Measurements from ENCODE around the gene MRPS21.

Gene MRPS21

DNA sequence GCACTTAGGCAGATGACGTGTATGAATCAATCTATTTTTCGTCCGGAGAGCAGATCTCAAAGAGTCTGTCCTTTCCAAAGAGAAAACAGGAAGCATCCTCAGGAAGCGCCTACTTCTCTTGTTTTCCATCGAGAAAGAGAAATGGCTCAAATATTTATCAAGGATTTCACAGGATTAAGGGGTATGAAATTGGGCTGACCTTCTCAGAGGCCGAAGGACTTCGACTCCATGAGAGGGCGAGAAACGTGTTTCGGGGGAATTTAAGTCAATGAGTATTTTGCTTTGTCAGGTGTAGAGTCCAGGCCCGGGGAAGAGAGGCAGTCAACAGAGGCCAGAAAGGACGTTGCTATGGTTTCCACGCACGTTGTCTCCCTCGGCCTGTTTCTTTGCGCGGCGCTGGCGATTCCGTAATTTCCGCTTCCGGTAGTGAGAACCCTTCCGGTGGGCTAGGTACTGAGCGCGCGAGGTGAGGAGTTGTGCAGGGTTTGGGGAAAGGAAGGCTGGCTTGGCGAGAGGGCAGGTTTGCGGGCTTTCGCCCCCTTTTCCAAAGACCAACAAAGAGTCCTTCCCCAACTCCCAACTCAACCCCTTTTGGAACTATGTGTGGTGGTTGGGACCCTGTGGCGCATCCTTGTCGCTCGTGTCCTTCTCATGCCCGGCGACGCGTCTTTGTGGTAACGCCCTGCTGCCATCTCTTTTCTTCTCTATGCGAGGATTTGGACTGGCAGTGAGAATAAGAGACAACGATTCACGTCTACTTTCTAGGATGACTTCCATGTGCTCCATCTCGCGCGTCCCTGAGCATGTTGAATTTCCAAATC lies at the start of gene MRPS21:
MRPS21 (plus strand) TSS at position 429 of the 821 bp plus-strand sequence. CDS start 506 bp downstream, outside the sequence.
- DNase-seq (ENCODE audit: low spot score): peak; percentile 87
- TF ChIP-seq, protein P1, sequence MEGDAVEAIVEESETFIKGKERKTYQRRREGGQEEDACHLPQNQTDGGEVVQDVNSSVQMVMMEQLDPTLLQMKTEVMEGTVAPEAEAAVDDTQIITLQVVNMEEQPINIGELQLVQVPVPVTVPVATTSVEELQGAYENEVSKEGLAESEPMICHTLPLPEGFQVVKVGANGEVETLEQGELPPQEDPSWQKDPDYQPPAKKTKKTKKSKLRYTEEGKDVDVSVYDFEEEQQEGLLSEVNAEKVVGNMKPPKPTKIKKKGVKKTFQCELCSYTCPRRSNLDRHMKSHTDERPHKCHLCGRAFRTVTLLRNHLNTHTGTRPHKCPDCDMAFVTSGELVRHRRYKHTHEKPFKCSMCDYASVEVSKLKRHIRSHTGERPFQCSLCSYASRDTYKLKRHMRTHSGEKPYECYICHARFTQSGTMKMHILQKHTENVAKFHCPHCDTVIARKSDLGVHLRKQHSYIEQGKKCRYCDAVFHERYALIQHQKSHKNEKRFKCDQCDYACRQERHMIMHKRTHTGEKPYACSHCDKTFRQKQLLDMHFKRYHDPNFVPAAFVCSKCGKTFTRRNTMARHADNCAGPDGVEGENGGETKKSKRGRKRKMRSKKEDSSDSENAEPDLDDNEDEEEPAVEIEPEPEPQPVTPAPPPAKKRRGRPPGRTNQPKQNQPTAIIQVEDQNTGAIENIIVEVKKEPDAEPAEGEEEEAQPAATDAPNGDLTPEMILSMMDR (IDR thresholded peaks at IDR 0.05; ENCODE audit: extremely low read depth, missing control alignments): no peak

DNA sequence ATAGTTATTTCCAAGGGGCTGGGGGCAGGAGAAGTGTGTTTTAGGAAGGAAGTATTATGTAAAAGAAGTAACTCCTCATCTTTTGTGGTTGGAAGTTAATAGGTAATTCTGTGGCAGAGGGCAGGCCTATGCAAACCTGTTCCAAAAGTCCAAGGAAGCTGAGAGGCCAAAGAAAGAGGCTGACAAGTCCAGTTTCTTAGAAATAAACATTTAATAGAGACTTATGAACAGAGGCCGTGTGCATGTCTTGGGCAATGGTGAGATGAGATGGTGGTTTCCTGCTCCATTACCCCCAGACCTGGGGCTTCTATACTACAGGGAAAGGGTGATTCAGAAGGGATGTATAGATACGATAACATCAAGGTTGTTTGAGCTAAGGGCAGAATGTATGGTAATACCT lies 43.7 kb upstream of the MRPS21 start:
- no peak for DNase-seq (ENCODE audit: low spot score)
- TF ChIP-seq, protein P1 (IDR thresholded peaks at IDR 0.05; ENCODE audit: extremely low read depth, missing control alignments): no peak

DNA sequence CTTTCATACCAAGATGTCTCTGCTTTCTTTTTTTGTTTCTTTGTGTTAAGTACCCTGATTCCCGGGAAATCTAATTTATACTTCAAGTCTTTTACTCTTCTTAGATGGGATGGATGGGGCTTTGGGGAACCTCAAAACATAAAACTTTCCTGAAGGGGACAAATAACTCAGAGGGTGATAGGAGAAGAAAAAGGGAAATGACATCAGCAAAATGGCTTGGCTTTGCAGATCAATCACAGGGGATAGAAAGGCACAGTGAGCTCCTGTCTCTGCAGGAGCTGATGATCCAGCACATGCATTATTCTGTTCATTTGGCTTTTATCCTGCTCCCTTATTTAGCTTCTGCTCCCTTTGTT lies 37.5 kb upstream of the MRPS21 start:
- no peak for DNase-seq (ENCODE audit: low spot score)
- TF ChIP-seq, protein P1 (IDR thresholded peaks at IDR 0.05; ENCODE audit: extremely low read depth, missing control alignments): no peak

DNA sequence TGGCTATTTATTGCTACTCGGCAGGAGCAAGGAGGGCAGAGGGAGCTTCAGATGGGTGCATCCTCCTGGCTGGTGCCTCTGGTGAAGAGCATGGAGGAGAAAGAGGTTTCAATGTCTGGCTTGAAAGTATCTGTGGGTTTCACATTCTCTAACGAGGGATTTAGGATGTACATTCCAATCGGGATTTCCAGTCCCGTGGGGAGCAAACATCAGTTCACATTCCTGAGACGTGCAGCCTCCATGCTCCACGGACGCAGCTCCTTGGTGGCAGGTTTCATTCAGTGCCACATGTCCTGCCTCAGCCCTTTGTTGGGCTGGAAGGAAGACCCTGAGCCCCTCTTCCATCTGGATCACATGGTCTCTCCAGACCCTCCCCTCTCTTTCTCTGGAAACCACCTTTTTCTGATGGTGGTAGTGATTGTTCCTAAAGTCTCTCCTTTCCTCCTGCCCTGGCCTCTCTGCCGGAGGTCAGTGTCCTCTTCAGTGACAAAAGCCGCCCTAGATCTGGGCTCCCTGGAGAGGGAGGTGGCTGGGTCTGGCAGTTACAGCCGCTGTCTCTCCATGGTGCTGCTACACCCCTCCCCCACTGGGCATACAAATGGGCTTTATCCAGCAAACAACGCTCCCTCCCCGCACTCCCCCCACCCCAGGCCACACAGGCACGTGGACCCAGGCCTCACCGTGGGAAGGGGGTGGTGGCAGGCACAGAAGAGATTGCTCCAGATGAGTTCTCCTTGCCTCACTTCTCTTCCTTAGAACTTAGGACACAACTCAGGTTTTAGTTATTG lies 36.9 kb upstream of the MRPS21 start:
- DNase-seq (ENCODE audit: low spot score): no peak

DNA sequence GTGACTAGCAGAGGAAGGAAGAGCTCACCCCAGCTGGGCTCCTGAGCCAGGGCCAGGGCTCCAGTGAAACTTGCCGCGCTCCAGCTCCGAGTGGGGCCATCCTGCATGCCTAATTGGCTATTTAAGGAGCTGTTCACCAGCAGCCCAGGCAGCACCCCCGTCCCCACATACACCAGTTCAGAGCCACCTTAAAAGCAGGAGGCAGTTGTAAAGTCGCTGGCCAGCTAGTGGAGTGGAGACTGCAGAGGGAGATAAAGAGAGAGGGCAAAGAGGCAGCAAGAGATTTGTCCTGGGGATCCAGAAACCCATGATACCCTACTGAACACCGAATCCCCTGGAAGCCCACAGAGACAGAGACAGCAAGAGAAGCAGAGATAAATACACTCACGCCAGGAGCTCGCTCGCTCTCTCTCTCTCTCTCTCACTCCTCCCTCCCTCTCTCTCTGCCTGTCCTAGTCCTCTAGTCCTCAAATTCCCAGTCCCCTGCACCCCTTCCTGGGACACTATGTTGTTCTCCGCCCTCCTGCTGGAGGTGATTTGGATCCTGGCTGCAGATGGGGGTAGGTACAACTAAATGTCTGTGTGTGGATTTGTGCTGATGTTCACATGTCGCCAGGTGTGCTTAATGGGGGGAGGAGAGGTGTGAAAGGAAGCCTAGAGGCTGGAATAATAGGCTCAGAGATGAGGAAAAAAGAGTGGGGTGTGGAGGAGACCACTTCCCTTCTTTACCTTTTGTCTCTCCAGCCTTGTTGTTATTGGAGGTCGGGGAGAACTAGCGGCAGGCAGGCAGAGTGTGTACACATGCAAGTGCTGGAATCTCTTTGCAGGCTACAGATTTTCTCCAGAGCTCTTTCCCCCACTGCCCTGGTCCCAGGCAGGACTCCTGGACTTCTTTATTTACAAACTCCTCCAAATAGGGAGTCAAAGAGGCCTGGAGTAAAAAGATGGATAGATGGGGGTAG lies 35.8 kb upstream of the MRPS21 start, which contains the start of gene CA14:
CA14 (plus strand) TSS at position 151 of the 962 bp plus-strand sequence; CDS start at position 506, 355 bp downstream.
- no peak for DNase-seq (ENCODE audit: low spot score)
- TF ChIP-seq, protein P1 (IDR thresholded peaks at IDR 0.05; ENCODE audit: extremely low read depth, missing control alignments): no peak

More for the DNA sequence above, 36.9 kb upstream of the MRPS21 start:
- TF ChIP-seq, protein P1 (IDR thresholded peaks at IDR 0.05; ENCODE audit: extremely low read depth, missing control alignments): no peak

DNA sequence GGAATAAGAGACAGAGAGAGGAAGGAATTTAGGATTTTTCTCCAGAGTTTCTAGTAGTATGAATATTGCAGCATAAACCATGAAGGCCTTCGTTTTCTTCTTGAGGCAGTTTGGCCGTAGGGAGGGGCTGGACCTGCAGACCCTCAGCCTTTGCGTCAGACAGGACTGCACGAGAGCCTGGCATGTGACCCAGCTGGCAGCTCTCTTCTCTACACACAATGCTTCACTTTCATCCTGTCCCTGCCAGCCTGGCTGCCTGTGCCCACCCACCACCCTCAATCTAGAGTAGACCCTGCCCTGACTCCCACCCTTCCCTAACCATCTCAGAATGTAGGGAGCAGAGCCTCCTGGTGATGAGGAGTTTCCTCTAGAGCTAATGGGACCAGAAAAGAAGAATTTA lies 34.4 kb upstream of the MRPS21 start:
- TF ChIP-seq, protein P1 (IDR thresholded peaks at IDR 0.05; ENCODE audit: extremely low read depth, missing control alignments): no peak

More for the DNA sequence above, 34.4 kb upstream of the MRPS21 start:
- no peak for DNase-seq (ENCODE audit: low spot score)

All from GM20000 (cell line).